Spleen (tissue), 11 donors: Measurements from ENCODE around the gene U2AF2. TPM values are rescaled to one million over a fixed set of nuclear protein-coding genes. Genes with fewer than 3 reads are reported as not detected.

Experiments used
- DNase-seq: peaks from one replicate; pipeline ENCODE4 v3.0.0-alpha.2; 2020
- H3K27ac ChIP-seq, 8 donors: fragments of 200-600 bp; sonication (generic) in 7 of 8; 1 replicate in 4 of 8; 2 replicates in 4 of 8; pipeline versions ENCODE4 v1.5.0 to v1.8.0; 2016 to 2021; ENCODE audit warnings: inconsistent platforms in 4 of 8, mild to moderate bottlenecking in 4 of 8, moderate library complexity in 1 of 8
- H3K27me3 ChIP-seq, 7 donors: fragments of 200-600 bp; sonication (generic) in 6 of 7; replicated peaks in 1 of 7; 1 replicate in 4 of 7; 2 replicates in 3 of 7; pipeline versions ENCODE4 v1.5.0 to v1.8.0; 2016 to 2021; ENCODE audit warnings: inconsistent platforms in 3 of 7, mild to moderate bottlenecking in 1 of 7
- H3K36me3 ChIP-seq, 6 donors: fragments of 200-600 bp; sonication (generic) in 5 of 6; 1 replicate in 4 of 6; 2 replicates in 2 of 6; pipeline versions ENCODE4 v1.5.0 to v1.8.0; 2016 to 2021; ENCODE audit warnings: inconsistent platforms in 2 of 6
- H3K4me1 ChIP-seq, 6 donors: fragments of 200-600 bp; sonication (generic) in 5 of 6; 1 replicate in 3 of 6; 2 replicates in 3 of 6; pipeline versions ENCODE4 v1.5.0 to v1.8.0; 2016 to 2021; ENCODE audit warnings: inconsistent platforms in 3 of 6
- H3K4me3 ChIP-seq, 8 donors: fragments of 200-600 bp; sonication (generic) in 7 of 8; 1 replicate in 4 of 8; 2 replicates in 4 of 8; pipeline versions ENCODE4 v1.5.0 to v1.8.0; 2016 to 2021; ENCODE audit warnings: inconsistent platforms in 4 of 8, mild to moderate bottlenecking in 4 of 8, moderate library complexity in 2 of 8
- H3K9me3 ChIP-seq, 8 donors: fragments of 200-600 bp; sonication (generic) in 7 of 8; 1 replicate in 4 of 8; 2 replicates in 4 of 8; pipeline versions ENCODE4 v1.5.0 to v1.8.0; 2016 to 2021; ENCODE audit warnings: inconsistent platforms in 4 of 8
- CTCF ChIP-seq, 11 experiments: fragments of 200-600 bp in 7 of 11; fragments of 450-650 bp in 4 of 11; sonication (generic) in 4 of 11; IDR thresholded peaks in 8 of 11; conservative IDR thresholded peaks in 3 of 11; 1 replicate in 7 of 11; 2 replicates in 4 of 11; pipeline versions ENCODE4 v1.4.0 to v1.8.0; 2016 to 2021; ENCODE audit warnings: antibody characterized with exemption in 11 of 11, inconsistent platforms in 4 of 11, mild to moderate bottlenecking in 1 of 11
- POLR2A ChIP-seq, 3 donors: fragments of 450-650 bp; IDR thresholded peaks; one replicate each; pipeline ENCODE4 v1.5.1; 2017; ENCODE audit warnings: antibody characterized with exemption in 3 of 3, mild to moderate bottlenecking in 1 of 3
- POLR2AphosphoS5 ChIP-seq, 3 donors: sonication (generic); formaldehyde crosslinking; IDR thresholded peaks; one replicate each; pipeline ENCODE4 v1.5.1; 2017; ENCODE audit warnings: antibody characterized with exemption in 3 of 3
- WGBS, 5 donors: extraction: QIAGEN DNeasy Blood & Tissue Kit in 3 of 5; methylation state at CpG; one replicate each; pipeline versions ENCODE4 v1.1.5 to v1.1.7; 2013 to 2018; 5-methylcytosine and 5-hydroxymethylcytosine counted together
- intact Hi-C: fragments of 100-400 bp; cut with DNase I; formaldehyde crosslinking; loops from one replicate; pipeline ENCODE4 v1.15.0; 2023; ENCODE audit warnings: low total_unique reads
- polyA plus RNA-seq, 3 donors: library from polyadenylated mRNA; stranded (reverse); fragments of 200-250 nt; gene quantifications; one replicate each; pipeline ENCODE4 v1.2.1, GENCODE V29; 2013
- small RNA-seq, 4 donors: library from RNA; depleted of rRNA; stranded (forward); fragments of <200 nt; gene quantifications; one replicate each; pipeline ENCODE3, GENCODE V24; 2016
- total RNA-seq, 7 donors: library from RNA; depleted of rRNA in 3 of 7; stranded (reverse); fragments of >200 nt in 3 of 7; fragmentation: NEBNext Ultra II Directional in 4 of 7; extraction: Animal tissue kit (Norgen Biotek cat#: 25700) in 4 of 7; gene quantifications; one replicate each; pipeline versions ENCODE4 v1.1.0 to v1.2.1, GENCODE V29; 2016 to 2021
- donor health status: healthy with polysubstance abuse.
- donor health status: DM: no; HTN: no; CAD: no; lungs with moderate emphysema.
- donor health status: DM: no; HTN: no; CAD: no.
- donor health status: Bipolar disorder and iron deficiency.
- donor health status: healthy.
- donor health status: DM: no; HTN: no; CAD: no.
- donor health status: DM: yes; HTN: yes; CAD: no.

The U2AF2 gene
- total and polyA plus RNA-seq, 10 donors, result 67.2 to 218 (median 171) TPM

DNA sequence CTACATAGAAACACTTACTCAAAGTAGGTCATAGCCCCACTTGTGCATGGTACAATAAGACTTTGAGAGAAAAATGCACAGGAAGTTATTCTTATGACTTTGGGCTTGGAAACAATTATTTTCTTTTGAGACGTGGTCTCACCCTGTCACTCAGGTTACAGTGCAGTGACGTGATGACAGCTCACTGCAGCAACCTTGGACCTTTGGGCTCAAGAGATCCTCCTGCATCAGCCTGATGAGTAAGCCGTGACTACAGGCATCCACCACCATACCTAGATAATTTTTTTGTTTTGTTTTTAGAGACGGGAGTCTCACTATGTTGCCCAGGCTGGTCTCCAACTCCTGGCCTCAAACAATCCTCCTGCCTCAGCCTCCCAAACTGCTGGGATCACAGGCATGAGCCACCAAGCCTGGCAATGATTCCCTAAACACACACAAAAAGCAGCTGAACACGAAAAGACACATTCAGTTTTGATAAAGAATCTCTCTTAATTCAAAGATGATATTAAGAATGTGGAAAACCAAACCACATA lies 65.4 kb downstream of the U2AF2 start:
- H3K36me3 ChIP-seq, result no peaks in the 10 kb centered on the region
- TF ChIP-seq CTCF (IDR thresholded peaks at IDR 0.05 in 8 of 11, conservative IDR thresholded peaks at IDR 0.05 in 3 of 11) (no peak), POLR2A (IDR thresholded peaks at IDR 0.05) (no peak), POLR2AphosphoS5 (IDR thresholded peaks at IDR 0.05) (no peak)
- H3K9me3 ChIP-seq, result peaks cover 0 to 30% (median 22%) of the 10 kb centered on the region in 8 donors
- 52 to 75% (median 65%) methylated on average over 5 of the region's 5 CpGs for WGBS, 5 donors
- no peaks in the 10 kb centered on the region for H3K4me1 ChIP-seq
- H3K27ac ChIP-seq, result no peak overlapping the region
- peaks cover 0 to 53% (median 26%) of the 10 kb centered on the region in 7 donors for H3K27me3 ChIP-seq
- H3K4me3 ChIP-seq, result no peak overlapping the region
- intact Hi-C loops, result no loop called here
- no peak for DNase-seq

DNA sequence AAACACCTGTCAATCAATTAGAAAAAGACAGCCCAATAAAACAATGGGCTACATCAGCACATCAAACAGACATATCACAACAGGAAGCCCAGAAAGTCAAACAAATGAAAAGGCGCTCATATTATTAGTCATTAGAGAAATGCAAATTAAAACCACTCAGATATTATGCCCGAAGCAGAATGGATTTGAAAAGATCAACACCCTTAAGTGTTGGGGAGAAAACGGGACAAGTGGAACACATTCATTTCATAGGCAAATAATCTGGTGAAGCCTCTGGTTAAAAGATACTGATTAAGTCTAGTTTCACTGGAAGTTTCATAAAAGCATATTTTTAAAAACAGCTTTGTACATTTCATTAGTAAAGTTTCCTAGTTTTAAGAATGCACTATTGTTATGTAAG lies 66.0 kb downstream of the U2AF2 start:
- DNase-seq, result no peak
- Histone ChIP-seq H3K9me3 (peaks cover 0 to 30% (median 22%) of the 10 kb centered on the region in 8 donors), H3K27ac (no peak overlapping the region), H3K36me3 (no peaks in the 10 kb centered on the region), H3K27me3 (peaks cover 0 to 53% (median 26%) of the 10 kb centered on the region in 7 donors), H3K4me1 (no peaks in the 10 kb centered on the region), H3K4me3 (no peak overlapping the region)
- TF ChIP-seq POLR2A (IDR thresholded peaks at IDR 0.05) (no peak), POLR2AphosphoS5 (IDR thresholded peaks at IDR 0.05) (no peak), CTCF (IDR thresholded peaks at IDR 0.05 in 8 of 11, conservative IDR thresholded peaks at IDR 0.05 in 3 of 11) (no peak)
- intact Hi-C loops, result no loop called here
- 81 to 88% (median 86%) methylated on average over 3 of the region's 3 CpGs for WGBS, 5 donors

DNA sequence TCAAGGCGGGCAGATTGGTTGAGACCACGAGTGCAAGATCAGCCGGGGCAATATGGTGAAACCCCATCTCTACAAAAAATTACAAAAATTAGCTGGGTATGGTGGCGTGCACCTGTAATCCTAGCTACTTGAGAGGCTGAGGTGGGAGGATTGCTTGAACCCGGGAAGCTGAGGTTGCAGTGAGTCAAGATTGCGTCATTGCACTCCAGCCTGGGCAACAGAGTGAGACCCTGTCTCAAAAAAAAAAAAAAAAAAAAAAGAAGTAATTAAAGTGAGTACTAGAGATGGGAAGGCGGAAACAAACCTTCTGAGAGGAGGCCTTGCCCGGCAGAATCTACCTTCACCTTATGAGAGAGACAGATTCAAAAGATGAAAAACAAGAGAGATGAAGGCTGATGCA lies 68.7 kb downstream of the U2AF2 start:
- Histone ChIP-seq H3K4me3 (no peak overlapping the region), H3K9me3 (peaks cover 0 to 30% (median 22%) of the 10 kb centered on the region in 8 donors), H3K36me3 (no peaks in the 10 kb centered on the region), H3K27me3 (peaks cover 0 to 33% (median 20%) of the 10 kb centered on the region in 7 donors), H3K4me1 (no peaks in the 10 kb centered on the region), H3K27ac (no peak overlapping the region)
- DNase-seq, result no peak
- intact Hi-C loops, result no loop called here
- TF ChIP-seq CTCF (IDR thresholded peaks at IDR 0.05 in 8 of 11, conservative IDR thresholded peaks at IDR 0.05 in 3 of 11), result no peak
- TF ChIP-seq POLR2A (IDR thresholded peaks at IDR 0.05), result no peak
- no peak for TF ChIP-seq POLR2AphosphoS5 (IDR thresholded peaks at IDR 0.05)
- WGBS, 5 donors, result 85 to 93% (median 87%) methylated on average over 8 of the region's 8 CpGs

Small RNA genes lying within 50 kb of the gene (small RNA-seq; reads per million reads assigned to genes)
- gene AC010525.2, result 0 reads per million in 4 donors

Other genes starting within 250 kb of the U2AF2 start
- 10 to 100 TPM; 14.4 to 40.8 (median 23.8) TPM for gene UBE2S, start 247.2 kb upstream of the U2AF2 start, total RNA-seq
- gene UBE2S, start 247.2 kb upstream of the U2AF2 start, polyA plus RNA-seq, result 10 to 100 TPM in 2 of 3 donors, 1 to 10 TPM in 1; 4.9 to 18.7 (median 11.8) TPM
- under 1 TPM in 1 of 7 donors, not detected in 6; 0.27 TPM for gene SHISA7, start 211.7 kb upstream of the U2AF2 start, total RNA-seq
- gene SHISA7, start 211.7 kb upstream of the U2AF2 start, polyA plus RNA-seq, result under 1 TPM in 1 of 3 donors, not detected in 2; 0.03 TPM
- gene ISOC2, start 193.4 kb upstream of the U2AF2 start, total RNA-seq, result 10 to 100 TPM; 38.6 to 85.0 (median 54.5) TPM
- gene ISOC2, start 193.4 kb upstream of the U2AF2 start, polyA plus RNA-seq, result 10 to 100 TPM; 55.6 to 98.7 (median 64.5) TPM
- not detected for gene C19orf85, start 190.3 kb upstream of the U2AF2 start, total RNA-seq
- not detected for gene C19orf85, start 190.3 kb upstream of the U2AF2 start, polyA plus RNA-seq
- gene ZNF628, start 178.4 kb upstream of the U2AF2 start, total RNA-seq, result 10 to 100 TPM in 3 of 7 donors, 1 to 10 TPM in 4; 4.4 to 13.6 (median 9.7) TPM
- 1 to 10 TPM; 1.4 to 8.2 (median 1.7) TPM for gene ZNF628, start 178.4 kb upstream of the U2AF2 start, polyA plus RNA-seq
- gene NAT14, start 169.8 kb upstream of the U2AF2 start, total RNA-seq, result 10 to 100 TPM in 1 of 7 donors, 1 to 10 TPM in 6; 1.9 to 10.3 (median 6.9) TPM
- gene NAT14, start 169.8 kb upstream of the U2AF2 start, polyA plus RNA-seq, result 10 to 100 TPM; 13.8 to 17.7 (median 15.5) TPM
- gene SSC5D, start 166.6 kb upstream of the U2AF2 start, total RNA-seq, result 10 to 100 TPM; 11.0 to 30.6 (median 24.1) TPM
- gene SSC5D, start 166.6 kb upstream of the U2AF2 start, polyA plus RNA-seq, result 1 to 10 TPM in 2 of 3 donors, under 1 TPM in 1; 0.61 to 7.4 (median 2.5) TPM
- not detected for gene SBK2, start 117.9 kb upstream of the U2AF2 start, total RNA-seq
- not detected for gene SBK2, start 117.9 kb upstream of the U2AF2 start, polyA plus RNA-seq
- not detected for gene SBK3, start 109.5 kb upstream of the U2AF2 start, total RNA-seq
- not detected for gene SBK3, start 109.5 kb upstream of the U2AF2 start, polyA plus RNA-seq
- gene ZNF579, start 74.2 kb upstream of the U2AF2 start, total RNA-seq, result 10 to 100 TPM in 2 of 7 donors, 1 to 10 TPM in 4, under 1 TPM in 1; 0.72 to 10.6 (median 6.5) TPM
- 1 to 10 TPM; 2.8 to 6.9 (median 3.4) TPM for gene ZNF579, start 74.2 kb upstream of the U2AF2 start, polyA plus RNA-seq
- gene FIZ1, start 55.5 kb upstream of the U2AF2 start, total RNA-seq, result 10 to 100 TPM in 5 of 7 donors, 1 to 10 TPM in 2; 7.6 to 17.3 (median 11.4) TPM
- gene FIZ1, start 55.5 kb upstream of the U2AF2 start, polyA plus RNA-seq, result 10 to 100 TPM in 1 of 3 donors, 1 to 10 TPM in 2; 5.1 to 11.5 (median 7.8) TPM
- gene ZNF524, start 54.7 kb upstream of the U2AF2 start, total RNA-seq, result 10 to 100 TPM; 19.7 to 42.5 (median 23.9) TPM
- gene ZNF524, start 54.7 kb upstream of the U2AF2 start, polyA plus RNA-seq, result 10 to 100 TPM; 33.3 to 57.8 (median 39.2) TPM
- 10 to 100 TPM; 12.2 to 23.3 (median 17.8) TPM for gene ZNF865, start 49.4 kb upstream of the U2AF2 start, total RNA-seq
- 10 to 100 TPM in 1 of 3 donors, 1 to 10 TPM in 2; 4.8 to 10.4 (median 5.3) TPM for gene ZNF865, start 49.4 kb upstream of the U2AF2 start, polyA plus RNA-seq
- 1 to 10 TPM; 4.0 to 10.0 (median 7.1) TPM for gene ZNF784, start 30.5 kb upstream of the U2AF2 start, total RNA-seq
- gene ZNF784, start 30.5 kb upstream of the U2AF2 start, polyA plus RNA-seq, result 1 to 10 TPM; 3.3 to 7.6 (median 5.6) TPM
- gene ZNF580, start 14.0 kb upstream of the U2AF2 start, total RNA-seq, result 10 to 100 TPM; 25.4 to 58.7 (median 31.7) TPM
- 10 to 100 TPM; 18.9 to 36.7 (median 33.3) TPM for gene ZNF580, start 14.0 kb upstream of the U2AF2 start, polyA plus RNA-seq
- gene ZNF581, start 11.4 kb upstream of the U2AF2 start, total RNA-seq, result 10 to 100 TPM; 21.4 to 34.9 (median 27.2) TPM
- gene ZNF581, start 11.4 kb upstream of the U2AF2 start, polyA plus RNA-seq, result 10 to 100 TPM; 39.8 to 46.5 (median 43.6) TPM
- gene CCDC106, start 6.8 kb upstream of the U2AF2 start, total RNA-seq, result 10 to 100 TPM; 11.9 to 23.4 (median 14.4) TPM
- gene CCDC106, start 6.8 kb upstream of the U2AF2 start, polyA plus RNA-seq, result 10 to 100 TPM; 26.7 to 40.1 (median 37.8) TPM
- gene EPN1, start 20.2 kb downstream of the U2AF2 start, total RNA-seq, result 100 to 1,000 TPM; 100 to 166 (median 129) TPM
- 100 to 1,000 TPM in 1 of 3 donors, 10 to 100 TPM in 2; 36.8 to 115 (median 42.6) TPM for gene EPN1, start 20.2 kb downstream of the U2AF2 start, polyA plus RNA-seq
- gene NLRP9, start 83.4 kb downstream of the U2AF2 start, total RNA-seq, result not detected
- not detected for gene NLRP9, start 83.4 kb downstream of the U2AF2 start, polyA plus RNA-seq
- not detected for gene RFPL4A, start 104.1 kb downstream of the U2AF2 start, total RNA-seq
- gene RFPL4A, start 104.1 kb downstream of the U2AF2 start, polyA plus RNA-seq, result not detected
- gene RFPL4AL1, start 114.1 kb downstream of the U2AF2 start, total RNA-seq, result not detected
- gene RFPL4AL1, start 114.1 kb downstream of the U2AF2 start, polyA plus RNA-seq, result not detected
- under 1 TPM in 2 of 7 donors, not detected in 5; 0.13 to 0.22 TPM for gene NLRP11, start 177.0 kb downstream of the U2AF2 start, total RNA-seq
- under 1 TPM in 2 of 3 donors, not detected in 1; 0.03 to 0.08 TPM for gene NLRP11, start 177.0 kb downstream of the U2AF2 start, polyA plus RNA-seq
- gene NLRP4, start 181.5 kb downstream of the U2AF2 start, total RNA-seq, result under 1 TPM in 3 of 7 donors, not detected in 4; 0.07 to 0.46 (median 0.34) TPM
- gene NLRP4, start 181.5 kb downstream of the U2AF2 start, polyA plus RNA-seq, result 1 to 10 TPM in 1 of 3 donors, under 1 TPM in 1, not detected in 1; 0.04 to 1.1 TPM